Hepatocyte (in vitro differentiated cells): ENCODE data around the gene ACTR3. TPM values are rescaled to one million over a fixed set of nuclear protein-coding genes. Genes with fewer than 3 reads are reported as not detected.

ENCODE experiments used
- DNase-seq: peaks from one replicate; pipeline ENCODE4 v3.0.0-alpha.2; 2016; ENCODE audit warnings: low spot score
- H2AFZ ChIP-seq: fragments of 200-600 bp; sonication (generic); 2 replicates; pipeline ENCODE4 v1.6.0; 2016; ENCODE audit warnings: antibody characterized with exemption, mild to moderate bottlenecking
- H3K27ac ChIP-seq: fragments of 200-600 bp; sonication (generic); 2 replicates; pipeline ENCODE4 v1.5.1; 2016; ENCODE audit warnings: mild to moderate bottlenecking
- H3K27me3 ChIP-seq: fragments of 200-600 bp; sonication (generic); 2 replicates; pipeline ENCODE4 v1.6.1; 2016
- H3K36me3 ChIP-seq: fragments of 200-600 bp; sonication (generic); replicated peaks from 2 replicates; pipeline ENCODE4 v1.5.1; 2016; ENCODE audit warnings: low read depth; ENCODE audit not compliant: insufficient read depth
- H3K4me1 ChIP-seq: fragments of 200-600 bp; sonication (generic); 2 replicates; pipeline ENCODE4 v1.5.1; 2016; ENCODE audit warnings: mild to moderate bottlenecking, moderate library complexity; ENCODE audit not compliant: insufficient read depth
- H3K4me2 ChIP-seq: fragments of 200-600 bp; sonication (generic); 2 replicates; pipeline ENCODE4 v1.6.0; 2016
- H3K4me3 ChIP-seq: fragments of 200-600 bp; sonication (generic); 2 replicates; pipeline ENCODE4 v1.5.1; 2016; ENCODE audit warnings: mild to moderate bottlenecking
- H3K79me2 ChIP-seq: fragments of 200-600 bp; sonication (generic); 2 replicates; pipeline ENCODE4 v1.6.0; 2017; ENCODE audit warnings: mild to moderate bottlenecking
- H3K9me2 ChIP-seq: fragments of 200-600 bp; sonication (generic); replicated peaks from 2 replicates; pipeline ENCODE4 v1.6.0; 2017; ENCODE audit warnings: mild to moderate bottlenecking; ENCODE audit not compliant: insufficient read depth
- H3K9me3 ChIP-seq: fragments of 200-600 bp; sonication (generic); 2 replicates; pipeline ENCODE4 v1.5.1; 2016; ENCODE audit warnings: low read depth, mild to moderate bottlenecking
- H4K20me1 ChIP-seq: fragments of 200-600 bp; sonication (generic); 2 replicates; pipeline ENCODE4 v1.6.0; 2016; ENCODE audit warnings: mild to moderate bottlenecking; ENCODE audit not compliant: insufficient read depth, poor library complexity, severe bottlenecking
- CTCF ChIP-seq: fragments of 200-600 bp; sonication (generic); IDR thresholded peaks from 2 replicates; pipeline ENCODE4 v1.5.1; 2016; ENCODE audit warnings: antibody characterized with exemption, mild to moderate bottlenecking; ENCODE audit not compliant: poor library complexity
- EZH2 ChIP-seq: fragments of 200-600 bp; sonication (generic); IDR thresholded peaks from 2 replicates; pipeline ENCODE4 v1.6.1; 2016; ENCODE audit warnings: antibody characterized with exemption, mild to moderate bottlenecking, borderline replicate concordance
- EZH2phosphoT487 ChIP-seq: fragments of 200-600 bp; sonication (generic); IDR thresholded peaks from one replicate; pipeline ENCODE4 v1.6.1; 2018; ENCODE audit warnings: antibody characterized with exemption, mild to moderate bottlenecking, low read depth, moderate library complexity; ENCODE audit not compliant: unreplicated experiment, severe bottlenecking
- WGBS: methylation state at CpG from one replicate; pipeline ENCODE4 v1.1.6; 2016; ENCODE audit warnings: low lambda C conversion rate; ENCODE audit errors: missing lambda C conversion rate; 5-methylcytosine and 5-hydroxymethylcytosine counted together
- polyA plus RNA-seq: library from polyadenylated mRNA; unstranded; fragments of >200 nt; fragmentation: Nextera tagmentation; extraction: Ambion mirVana; gene quantifications from 2 replicates; pipeline ENCODE4 v1.2.1, GENCODE V29; 2016
- total RNA-seq: library from RNA; depleted of rRNA; stranded (reverse); fragments of >200 nt; gene quantifications from 2 replicates; pipeline ENCODE4 v1.2.3, GENCODE V29; 2014

ACTR3 gene
- total and polyA plus RNA-seq, 2 experiments from 2014 or later: 140 to 194 TPM

GRCh38 chr2:113961000-113961399 lies 71.1 kb downstream of the ACTR3 start:
- 97% methylated on average over 5 of the region's 5 CpGs for WGBS

GRCh38 chr2:113962692-113963480 lies 73.0 kb downstream of the ACTR3 start:
- TF ChIP-seq CTCF (no peak), EZH2 (no peak), EZH2phosphoT487 (no peak)
- WGBS: 93% methylated on average over 4 of the region's 4 CpGs
- Histone ChIP-seq H3K4me3 (no peak overlapping the region), H4K20me1 (no peaks in the 10 kb centered on the region), H3K9me2 (no peaks in the 10 kb centered on the region), H3K9me3 (no peaks in the 10 kb centered on the region), H3K4me2 (no peak overlapping the region), H3K27ac (no peak overlapping the region), H3K36me3 (no peaks in the 10 kb centered on the region), H3K27me3 (no peaks in the 10 kb centered on the region), H3K79me2 (no peaks in the 10 kb centered on the region), H3K4me1 (peaks cover 8% of the 10 kb centered on the region), H2AFZ (no peak overlapping the region)
- DNase-seq: no peak

More at GRCh38 chr2:113961000-113961399, 71.1 kb downstream of the ACTR3 start:
- no peaks in the 10 kb centered on the region for H3K79me2 ChIP-seq
- H4K20me1 ChIP-seq: peaks cover 4% of the 10 kb centered on the region
- H3K9me3 ChIP-seq: no peaks in the 10 kb centered on the region
- no peaks in the 10 kb centered on the region for H3K27me3 ChIP-seq
- no peak overlapping the region for H3K27ac ChIP-seq
- TF ChIP-seq EZH2 (no peak), EZH2phosphoT487 (no peak), CTCF (no peak)
- H3K4me1 ChIP-seq: no peaks in the 10 kb centered on the region
- DNase-seq: no peak
- H3K4me3 ChIP-seq: no peak overlapping the region
- no peaks in the 10 kb centered on the region for H3K36me3 ChIP-seq
- no peak overlapping the region for H2AFZ ChIP-seq
- H3K4me2 ChIP-seq: no peak overlapping the region
- H3K9me2 ChIP-seq: no peaks in the 10 kb centered on the region

GRCh38 chr2:113963965-113964364 lies 74.1 kb downstream of the ACTR3 start:
- no peaks in the 10 kb centered on the region for H4K20me1 ChIP-seq
- WGBS: 78% methylated on average over 3 of the region's 3 CpGs
- TF ChIP-seq EZH2phosphoT487: no peak
- peak; percentile 20 for TF ChIP-seq CTCF

More at GRCh38 chr2:113963965-113964364, 74.1 kb downstream of the ACTR3 start:
- no peaks in the 10 kb centered on the region for H3K27me3 ChIP-seq
- no peak overlapping the region for H3K4me2 ChIP-seq
- no peaks in the 10 kb centered on the region for H3K9me2 ChIP-seq
- DNase-seq: no peak
- no peaks in the 10 kb centered on the region for H3K79me2 ChIP-seq
- H3K27ac ChIP-seq: no peak overlapping the region
- peaks cover 8% of the 10 kb centered on the region for H3K4me1 ChIP-seq
- H2AFZ ChIP-seq: no peak overlapping the region
- H3K36me3 ChIP-seq: no peaks in the 10 kb centered on the region
- no peaks in the 10 kb centered on the region for H3K9me3 ChIP-seq
- no peak overlapping the region for H3K4me3 ChIP-seq
